Testis (tissue), 3 donors: ENCODE data around the gene SLC4A9. TPM values are rescaled to one million over a fixed set of nuclear protein-coding genes. Genes with fewer than 3 reads are reported as not detected.

Experiments
- DNase-seq: peaks from one replicate; pipeline ENCODE4 v3.0.0-alpha.2; 2019
- H3K27ac ChIP-seq, 2 donors: fragments of 200-600 bp; sonication (generic); one replicate each; pipeline ENCODE4 v1.5.1; 2019
- H3K27me3 ChIP-seq: fragments of 200-600 bp; sonication (generic); one replicate; pipeline ENCODE4 v1.5.1; 2019
- H3K36me3 ChIP-seq: fragments of 200-600 bp; sonication (generic); one replicate; pipeline ENCODE4 v1.5.1; 2017; ENCODE audit warnings: low read depth; ENCODE audit errors: missing control alignments
- H3K4me1 ChIP-seq: fragments of 200-600 bp; sonication (generic); one replicate; pipeline ENCODE4 v1.5.1; 2019
- H3K4me3 ChIP-seq, 2 donors: fragments of 200-600 bp; sonication (generic); one replicate each; pipeline ENCODE4 v1.5.1; 2017 to 2019
- H3K9me3 ChIP-seq: fragments of 200-600 bp; sonication (generic); one replicate; pipeline ENCODE4 v1.5.1; 2017
- POLR2A ChIP-seq: fragments of 450-650 bp; IDR thresholded peaks from one replicate; pipeline ENCODE4 v1.6.1; 2017; ENCODE audit warnings: antibody characterized with exemption, mild to moderate bottlenecking, moderate library complexity
- WGBS, 2 donors: methylation state at CpG; one replicate each; pipeline ENCODE4 v1.1.5; 2018; 5-methylcytosine and 5-hydroxymethylcytosine counted together
- intact Hi-C: fragments of 100-400 bp; cut with DNase I; formaldehyde crosslinking; loops from one replicate; pipeline ENCODE4 v1.15.1; 2023; ENCODE audit warnings: low total_unique reads
- polyA plus RNA-seq: library from polyadenylated mRNA; stranded (reverse); fragments of 350-450 nt; fragmentation: Illumina TruSeq; extraction: RNeasy Lipid Tissue Mini Kit (QIAGEN cat#74804); gene quantifications from one replicate; pipeline ENCODE4 v1.2.3, GENCODE V29; 2014; ENCODE audit warnings: low read depth, low replicate concordance; ENCODE audit not compliant: insufficient read depth
- total RNA-seq, 2 donors: library from RNA; depleted of rRNA; stranded (reverse); fragments of >200 nt; gene quantifications; one replicate each; pipeline ENCODE4 v1.2.3, GENCODE V29; 2016
- TF ChIP-seq, protein P1 (sequence below), 3 experiments: fragments of 450-650 bp in 2 of 3; fragments of 200-600 bp in 1 of 3; sonication (generic) in 1 of 3; IDR thresholded peaks; one replicate each; pipeline ENCODE4 v1.5.1; 2016 to 2019; ENCODE audit warnings: antibody characterized with exemption in 3 of 3, mild to moderate bottlenecking in 2 of 3, moderate library complexity in 1 of 3

Gene SLC4A9
- total and polyA plus RNA-seq, 3 donors from 2014 or later, result 0.81 to 1.2 (median 1.2) TPM

DNA sequence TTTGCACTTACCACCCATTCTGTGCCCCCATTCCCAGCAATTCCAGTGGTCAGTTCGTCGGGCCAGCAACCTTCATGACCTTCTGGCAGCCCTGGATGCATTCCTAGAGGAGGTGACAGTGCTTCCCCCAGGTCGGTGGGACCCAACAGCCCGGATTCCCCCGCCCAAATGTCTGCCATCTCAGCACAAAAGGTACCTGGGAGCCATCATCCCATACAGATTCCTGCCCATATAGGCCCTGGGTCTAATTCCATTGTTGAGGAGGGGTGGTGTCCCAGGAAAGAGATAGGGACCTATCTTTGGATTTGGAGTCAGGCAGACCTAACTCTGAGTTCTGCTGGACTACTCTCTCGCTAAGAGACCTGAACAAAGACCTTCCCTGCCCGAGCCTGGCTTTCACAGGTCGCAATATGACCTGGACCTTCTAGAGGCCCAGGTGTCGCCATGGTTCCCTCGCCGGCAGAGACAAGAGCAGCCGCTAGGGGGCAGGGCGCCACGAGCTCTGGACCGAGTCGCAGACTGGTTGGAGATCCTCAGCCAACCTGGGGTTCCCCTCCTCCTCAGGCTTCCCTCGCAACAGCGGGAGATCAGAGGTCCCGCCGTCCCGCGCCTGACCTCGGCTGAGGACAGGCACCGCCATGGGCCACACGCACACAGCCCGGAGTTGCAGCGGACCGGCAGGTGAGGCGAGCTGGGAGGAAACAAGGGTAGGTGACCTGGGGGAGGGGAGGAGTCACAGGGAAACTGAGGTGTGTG is 3.1 kb downstream of the SLC4A9 start:
- no peaks in the 10 kb centered on the region for H3K36me3 ChIP-seq
- DNase-seq, result peak; percentile 86
- H3K4me1 ChIP-seq, result no peaks in the 10 kb centered on the region
- WGBS, 2 donors, result 15 to 19% methylated on average over 15 to 29 of the region's 29 CpGs
- no peak overlapping the region for H3K27ac ChIP-seq
- peak overlapping the region in 1 of 2 donors; percentile 15 for H3K4me3 ChIP-seq
- no peaks in the 10 kb centered on the region for H3K9me3 ChIP-seq
- intact Hi-C loops, result no loop called here
- TF ChIP-seq, protein P1, sequence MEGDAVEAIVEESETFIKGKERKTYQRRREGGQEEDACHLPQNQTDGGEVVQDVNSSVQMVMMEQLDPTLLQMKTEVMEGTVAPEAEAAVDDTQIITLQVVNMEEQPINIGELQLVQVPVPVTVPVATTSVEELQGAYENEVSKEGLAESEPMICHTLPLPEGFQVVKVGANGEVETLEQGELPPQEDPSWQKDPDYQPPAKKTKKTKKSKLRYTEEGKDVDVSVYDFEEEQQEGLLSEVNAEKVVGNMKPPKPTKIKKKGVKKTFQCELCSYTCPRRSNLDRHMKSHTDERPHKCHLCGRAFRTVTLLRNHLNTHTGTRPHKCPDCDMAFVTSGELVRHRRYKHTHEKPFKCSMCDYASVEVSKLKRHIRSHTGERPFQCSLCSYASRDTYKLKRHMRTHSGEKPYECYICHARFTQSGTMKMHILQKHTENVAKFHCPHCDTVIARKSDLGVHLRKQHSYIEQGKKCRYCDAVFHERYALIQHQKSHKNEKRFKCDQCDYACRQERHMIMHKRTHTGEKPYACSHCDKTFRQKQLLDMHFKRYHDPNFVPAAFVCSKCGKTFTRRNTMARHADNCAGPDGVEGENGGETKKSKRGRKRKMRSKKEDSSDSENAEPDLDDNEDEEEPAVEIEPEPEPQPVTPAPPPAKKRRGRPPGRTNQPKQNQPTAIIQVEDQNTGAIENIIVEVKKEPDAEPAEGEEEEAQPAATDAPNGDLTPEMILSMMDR (IDR thresholded peaks at IDR 0.05), result peak; percentile 81 to 96 (median 84)
- no peak for TF ChIP-seq POLR2A
- no peaks in the 10 kb centered on the region for H3K27me3 ChIP-seq

DNA sequence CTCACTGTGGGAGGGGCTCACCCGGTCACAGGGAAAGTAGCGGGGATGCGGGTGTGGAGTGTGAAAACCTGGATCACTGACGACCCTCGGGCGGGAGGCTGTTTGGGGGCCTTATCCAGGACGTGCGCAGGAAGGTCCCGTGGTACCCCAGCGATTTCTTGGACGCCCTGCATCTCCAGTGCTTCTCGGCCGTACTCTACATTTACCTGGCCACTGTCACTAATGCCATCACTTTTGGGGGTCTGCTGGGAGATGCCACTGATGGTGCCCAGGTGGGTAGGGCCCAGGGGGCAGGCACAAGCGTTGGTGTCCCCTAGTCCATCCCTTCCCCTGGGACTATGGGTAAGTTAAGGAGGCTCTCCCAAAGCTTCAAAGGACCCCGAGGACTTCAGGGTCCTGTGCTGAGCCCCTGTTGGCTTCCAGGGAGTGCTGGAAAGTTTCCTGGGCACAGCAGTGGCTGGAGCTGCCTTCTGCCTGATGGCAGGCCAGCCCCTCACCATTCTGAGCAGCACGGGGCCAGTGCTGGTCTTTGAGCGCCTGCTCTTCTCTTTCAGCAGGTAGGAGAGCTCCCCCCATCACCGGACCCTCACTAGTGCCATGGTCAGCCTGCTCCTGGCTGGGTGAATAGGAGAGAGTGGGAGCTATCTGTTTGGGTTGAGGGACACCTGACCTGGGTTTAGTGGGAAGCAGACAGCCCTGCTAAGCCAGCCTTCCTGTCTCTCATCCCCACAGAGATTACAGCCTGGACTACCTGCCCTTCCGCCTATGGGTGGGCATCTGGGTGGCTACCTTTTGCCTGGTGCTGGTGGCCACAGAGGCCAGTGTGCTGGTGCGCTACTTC is 3.9 kb downstream of the SLC4A9 start:
- Histone ChIP-seq H3K9me3 (no peaks in the 10 kb centered on the region), H3K27me3 (no peaks in the 10 kb centered on the region), H3K4me3 (peak overlapping the region in 1 of 2 donors; percentile 15), H3K36me3 (no peaks in the 10 kb centered on the region), H3K4me1 (no peaks in the 10 kb centered on the region), H3K27ac (no peak overlapping the region)
- TF ChIP-seq, protein P1 (IDR thresholded peaks at IDR 0.05), result no peak
- TF ChIP-seq POLR2A, result no peak
- intact Hi-C loops, result no loop called here
- no peak for DNase-seq
- WGBS, 2 donors, result 35 to 60% methylated on average over 6 to 19 of the region's 20 CpGs

DNA sequence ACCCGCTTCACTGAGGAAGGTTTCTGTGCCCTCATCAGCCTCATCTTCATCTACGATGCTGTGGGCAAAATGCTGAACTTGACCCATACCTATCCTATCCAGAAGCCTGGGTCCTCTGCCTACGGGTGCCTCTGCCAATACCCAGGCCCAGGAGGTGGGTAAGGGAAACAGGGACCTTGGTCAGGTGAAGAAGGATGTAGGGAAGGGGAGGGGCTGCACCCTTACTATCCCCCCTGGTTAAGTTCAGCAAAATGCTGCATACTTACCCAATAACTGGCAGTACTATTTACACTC is 4.4 kb downstream of the SLC4A9 start:
- intact Hi-C loops, result no loop called here
- no peak overlapping the region for H3K27ac ChIP-seq
- TF ChIP-seq, protein P1 (IDR thresholded peaks at IDR 0.05), result no peak
- TF ChIP-seq POLR2A, result no peak
- 83 to 94% methylated on average over 3 of the region's 3 CpGs for WGBS, 2 donors
- H3K36me3 ChIP-seq, result no peaks in the 10 kb centered on the region
- no peak for DNase-seq
- no peak overlapping the region for H3K4me3 ChIP-seq
- no peaks in the 10 kb centered on the region for H3K4me1 ChIP-seq
- no peaks in the 10 kb centered on the region for H3K27me3 ChIP-seq
- no peaks in the 10 kb centered on the region for H3K9me3 ChIP-seq

DNA sequence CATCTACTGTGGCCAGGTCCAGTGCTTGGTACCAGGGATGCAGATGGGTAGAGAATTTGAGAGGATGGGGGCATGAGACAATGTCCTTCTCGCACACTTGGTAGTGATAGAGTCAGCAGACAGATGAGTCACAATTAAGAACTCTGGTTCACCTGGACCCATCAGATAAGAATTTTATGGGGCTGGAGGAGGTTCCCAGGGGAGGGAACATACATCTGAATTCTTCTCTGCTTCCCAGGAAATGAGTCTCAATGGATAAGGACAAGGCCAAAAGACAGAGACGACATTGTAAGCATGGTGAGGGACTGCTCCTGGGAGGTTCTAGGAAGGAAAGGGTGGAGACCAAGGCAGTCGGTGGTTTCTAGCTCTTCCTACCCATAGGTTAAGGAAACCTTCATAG is 5.3 kb downstream of the SLC4A9 start:
- Histone ChIP-seq H3K27me3 (no peaks in the 10 kb centered on the region), H3K4me3 (no peak overlapping the region), H3K4me1 (no peaks in the 10 kb centered on the region), H3K27ac (no peak overlapping the region), H3K36me3 (no peaks in the 10 kb centered on the region), H3K9me3 (no peaks in the 10 kb centered on the region)
- 61 to 82% methylated on average over 3 of the region's 3 CpGs for WGBS, 2 donors
- TF ChIP-seq POLR2A, result no peak
- TF ChIP-seq, protein P1 (IDR thresholded peaks at IDR 0.05), result no peak
- DNase-seq, result no peak
- intact Hi-C loops, result no loop called here
